AML-193 (cell line): ENCODE measurements around the gene SMAD1.
"Not testable (repeated sequence)": the region's sequence is repeated elsewhere in the genome, so short reads cannot be mapped to it uniquely, and the experiment has no call there.

Experiments used
- DNase-seq, 2 experiments: peaks; one replicate each; lab custom pipeline; 2025; lab: John Stamatoyannopoulos, UW

SMAD1 gene

DNA sequence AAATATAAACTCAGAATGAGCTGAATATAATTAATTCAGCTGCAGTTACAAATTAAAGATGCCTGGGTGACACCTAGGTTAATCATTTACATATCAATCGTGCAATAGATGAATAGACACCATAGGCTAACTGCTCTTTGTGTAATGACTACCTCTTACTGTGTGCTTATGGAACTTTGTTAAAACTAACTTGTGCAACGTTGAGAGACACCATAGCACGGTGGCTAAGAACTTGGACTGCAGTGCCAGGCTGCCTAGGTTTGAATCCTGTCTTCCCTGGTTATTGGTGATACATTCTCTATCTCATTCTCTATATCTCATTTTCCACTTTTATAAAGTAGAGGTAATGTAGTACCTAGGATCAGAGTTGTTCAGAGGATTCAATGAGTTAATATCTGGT, 46.9 kb downstream of the SMAD1 start:
- DNase-seq = no peak

GRCh38 chr4:145530189-145530588, 48.5 kb downstream of the SMAD1 start:
- no peak for DNase-seq

- no peak for DNase-seq
These were observed 49.0 kb downstream of the SMAD1 start for GRCh38 chr4:145530662-145531061.

GRCh38 chr4:145531223-145531622, 49.6 kb downstream of the SMAD1 start:
- no peak for DNase-seq

GRCh38 chr4:145531859-145532258, 50.2 kb downstream of the SMAD1 start:
- no peak for DNase-seq

DNA sequence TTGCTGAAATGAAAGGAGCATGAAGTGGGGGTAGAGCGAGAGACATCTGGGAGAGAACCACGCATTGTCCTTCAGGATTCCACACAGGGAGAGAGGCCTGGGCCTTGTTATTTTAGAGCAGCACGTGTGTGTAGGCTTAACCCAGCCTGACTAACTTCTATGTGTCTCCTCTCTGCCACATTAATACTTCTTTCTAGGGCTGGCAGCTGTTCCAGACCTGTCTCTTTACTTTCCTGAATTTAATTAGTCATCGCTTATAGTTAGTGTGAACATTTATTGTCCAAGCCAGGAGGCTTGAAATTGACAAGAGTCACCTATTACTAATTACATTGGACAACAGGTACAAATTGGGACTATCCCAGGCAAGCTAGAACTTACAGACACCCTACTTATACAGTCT, 51.3 kb downstream of the SMAD1 start:
- DNase-seq = no peak

- not testable (repeated sequence) for DNase-seq
These were observed 51.8 kb downstream of the SMAD1 start for GRCh38 chr4:145533415-145533814.

GRCh38 chr4:145533961-145534360, 52.3 kb downstream of the SMAD1 start:
- no peak for DNase-seq

GRCh38 chr4:145535202-145535601, 53.5 kb downstream of the SMAD1 start:
- no peak for DNase-seq

DNA sequence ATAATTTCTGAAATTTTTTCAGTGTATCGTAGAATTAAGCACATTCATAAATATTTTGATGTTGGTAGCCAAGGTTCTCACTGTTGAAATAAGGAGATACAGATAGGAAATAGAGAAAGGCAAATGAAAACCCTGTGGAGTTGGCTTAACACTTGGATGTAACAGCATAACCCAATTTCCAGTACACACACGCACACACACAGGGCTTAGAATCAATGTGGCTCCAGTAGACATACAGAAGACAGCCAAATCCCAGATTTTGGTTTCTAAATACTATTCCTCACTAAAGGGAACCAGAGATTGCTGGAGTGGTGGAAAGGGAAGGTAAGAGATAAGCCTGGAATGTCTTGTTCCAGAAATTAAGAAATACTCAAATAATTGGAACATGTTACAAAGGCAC, 54.4 kb downstream of the SMAD1 start:
- DNase-seq = no peak

- no peak for DNase-seq
These were observed 56.9 kb downstream of the SMAD1 start for GRCh38 chr4:145538596-145538995.

- DNase-seq = no peak
These were observed 58.0 kb downstream of the SMAD1 start for GRCh38 chr4:145539671-145540070.

GRCh38 chr4:145540235-145540634, 58.6 kb downstream of the SMAD1 start:
- DNase-seq = no peak

DNA sequence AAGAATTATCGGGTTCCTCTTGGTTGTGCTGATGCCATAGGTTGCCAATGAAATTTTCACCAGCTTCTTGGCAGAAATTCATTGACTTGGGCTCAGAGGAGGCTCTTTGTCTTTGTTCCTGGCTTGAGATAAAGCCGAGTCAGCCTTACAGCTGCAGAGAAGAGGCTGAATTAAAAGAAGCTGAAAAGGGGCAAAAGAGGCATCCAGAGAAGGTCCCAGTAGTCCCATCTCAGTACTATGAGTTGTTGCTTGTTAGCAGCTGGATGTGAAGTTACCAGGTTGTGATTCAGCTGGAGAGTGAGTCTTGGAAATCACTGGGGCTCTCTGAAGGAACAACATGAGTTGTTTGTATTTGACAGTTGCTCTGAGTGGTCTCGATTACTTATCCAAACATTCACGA, 59.7 kb downstream of the SMAD1 start:
- DNase-seq = no peak

DNA sequence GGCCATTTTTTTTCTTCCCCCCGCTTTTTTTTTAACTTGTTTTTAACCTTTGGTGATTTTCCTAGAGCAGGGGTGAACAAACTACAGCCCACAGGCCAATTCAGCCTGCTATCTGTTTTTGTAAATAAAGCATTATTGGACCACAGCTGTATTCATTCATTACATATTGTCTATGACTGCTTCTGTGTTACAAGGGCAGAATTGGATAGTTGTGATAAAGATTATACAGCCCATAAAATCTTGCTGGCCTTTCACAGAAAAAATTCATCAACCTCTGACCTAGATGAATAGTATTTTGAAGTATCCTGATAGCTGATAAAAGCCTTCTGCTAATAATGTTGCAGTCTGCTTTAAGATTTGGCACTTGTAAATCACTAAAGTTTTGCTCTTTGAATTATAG, 63.4 kb downstream of the SMAD1 start:
- no peak for DNase-seq

DNA sequence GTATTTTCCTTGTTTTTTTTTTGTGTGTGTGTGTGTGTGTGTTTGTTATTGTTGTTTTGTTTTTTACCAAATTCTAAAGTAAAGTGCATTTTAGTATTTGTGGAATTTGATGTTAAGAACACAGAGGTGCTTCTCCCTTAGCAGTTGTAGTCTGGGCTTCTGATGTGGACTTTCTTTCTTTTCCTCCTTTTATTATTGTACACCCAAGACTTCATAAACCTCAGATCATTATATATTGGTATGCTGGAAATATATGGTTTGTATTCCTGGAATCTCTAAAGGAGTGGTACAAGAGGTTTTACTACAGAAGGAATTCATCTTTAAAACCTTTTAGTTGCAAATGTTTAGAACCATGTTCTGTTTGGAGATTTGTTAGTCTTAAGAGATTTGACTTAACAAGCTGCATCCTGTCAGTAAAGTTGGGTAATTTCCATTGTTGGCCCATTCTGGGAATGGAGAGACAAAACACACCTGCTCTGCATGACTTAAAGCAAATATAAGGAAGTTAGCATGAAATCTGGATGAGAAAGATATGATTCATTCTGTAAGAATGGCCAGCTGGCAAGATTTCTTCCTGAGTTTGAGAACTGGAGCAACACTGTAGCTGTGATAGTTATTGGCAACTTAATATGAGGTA, 64.0 kb downstream of the SMAD1 start:
- DNase-seq = no peak

- no peak for DNase-seq
These were observed 64.7 kb downstream of the SMAD1 start for GRCh38 chr4:145546175-145546915.

DNA sequence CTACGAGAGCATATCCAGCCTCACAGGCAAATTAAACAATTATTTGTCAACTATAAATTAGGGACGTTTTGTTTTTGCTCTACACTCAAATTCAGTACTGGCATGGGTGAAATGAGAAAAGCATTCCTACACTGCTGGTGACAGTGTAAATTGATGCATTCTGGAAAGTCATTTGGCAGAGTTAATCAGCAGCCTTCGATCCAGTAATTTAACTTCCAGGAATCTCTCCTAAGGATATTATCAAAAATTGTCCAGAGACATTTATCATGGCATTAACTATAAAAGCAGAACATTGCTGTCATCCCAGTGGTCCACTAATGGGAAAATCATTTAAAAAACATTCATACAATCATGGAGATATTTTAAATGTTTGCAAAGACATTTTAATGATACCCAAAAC, 70.0 kb downstream of the SMAD1 start:
- DNase-seq = no peak

DNA sequence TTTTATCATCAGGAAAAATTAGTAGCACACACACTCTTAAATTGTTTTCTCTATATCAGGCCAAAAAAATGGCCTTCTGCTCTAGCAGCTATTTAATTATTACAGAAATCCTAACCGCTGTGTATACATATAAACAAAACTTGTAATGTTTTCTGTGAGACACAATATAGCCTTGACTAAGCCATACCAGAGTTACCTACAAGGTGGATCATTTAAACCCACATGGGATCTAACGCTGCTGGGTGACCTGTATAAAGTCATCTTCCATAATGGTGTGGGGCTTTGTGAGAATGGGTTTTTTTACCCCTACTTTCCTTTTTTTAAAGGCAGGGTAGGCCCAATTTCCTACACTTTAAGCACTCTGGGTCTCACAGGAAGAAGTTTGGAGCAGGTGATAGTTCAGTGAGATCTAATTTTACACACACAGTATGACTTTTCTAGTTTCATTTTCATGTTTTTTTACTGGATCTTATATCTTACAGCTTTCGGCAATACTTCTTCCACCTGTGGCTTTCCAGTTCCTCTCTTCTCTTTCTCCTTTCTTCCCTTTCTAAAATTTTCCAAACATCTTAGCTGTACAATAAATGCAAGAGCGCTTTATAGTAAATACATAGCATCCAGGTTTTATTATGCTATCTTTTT, 70.6 kb downstream of the SMAD1 start:
- DNase-seq = no peak

DNA sequence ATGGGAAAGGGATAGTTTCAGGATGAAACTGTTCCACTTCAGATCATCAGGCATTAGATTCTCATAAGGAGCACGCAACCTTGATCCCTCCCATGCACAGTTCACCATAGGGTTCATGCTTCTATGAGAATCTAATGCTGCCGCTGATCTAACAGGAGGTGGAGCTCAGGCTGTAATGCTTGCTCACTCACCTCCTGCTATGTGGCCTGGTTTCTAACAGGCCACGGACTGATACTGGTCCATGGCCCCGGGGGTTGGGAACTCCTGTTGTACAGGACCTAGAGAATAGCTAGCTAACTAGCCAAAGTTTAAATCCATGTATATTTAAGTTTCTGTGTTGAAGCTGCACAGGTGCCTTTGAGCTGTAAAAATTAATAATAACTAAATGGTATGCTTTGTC, 71.7 kb downstream of the SMAD1 start:
- no peak for DNase-seq

GRCh38 chr4:145554691-145555090, 73.0 kb downstream of the SMAD1 start:
- no peak for DNase-seq

GRCh38 chr4:145557720-145558119, 76.1 kb downstream of the SMAD1 start:
- peak; percentile 71 to 72 for DNase-seq

GRCh38 chr4:145563293-145563985, 81.8 kb downstream of the SMAD1 start:
- DNase-seq = no peak
